Measurements from ENCODE around the gene ABLIM2.

DNA sequence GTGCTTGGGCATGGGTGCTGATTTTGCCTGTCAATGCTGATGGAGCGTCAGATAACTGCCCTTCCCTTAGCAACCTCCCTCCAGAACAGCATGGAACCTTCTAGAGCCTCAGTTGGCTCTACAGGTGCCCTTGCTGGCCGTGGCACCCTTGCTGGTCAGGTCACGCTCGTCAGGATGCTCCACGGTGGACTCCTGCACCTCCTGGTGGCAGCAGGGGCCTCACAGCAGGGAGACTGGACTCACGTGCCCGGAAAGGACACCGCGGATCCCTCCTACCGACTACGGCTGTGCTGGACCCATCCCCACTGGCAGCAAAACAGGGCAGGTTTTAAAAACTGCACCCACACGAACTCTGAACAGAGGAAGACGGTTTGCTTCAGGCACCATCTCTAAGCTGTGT is 136.8 kb downstream of the ABLIM2 start:
- TF ChIP-seq ZFP3 (CRISPR knock-in tag; IDR thresholded peaks at IDR 0.05) (no peak), OSR1 (CRISPR knock-in tag; IDR thresholded peaks at IDR 0.05) (no peak), ZFP30 (CRISPR knock-in tag; IDR thresholded peaks at IDR 0.05) (no peak), ZNF565 (CRISPR knock-in tag; conservative IDR thresholded peaks at IDR 0.05; ENCODE audit: low read depth) (no peak), ESRRG (CRISPR knock-in tag; IDR thresholded peaks at IDR 0.05) (no peak)

Measured in SK-N-SH treated with all-trans-retinoic acid at 6 μM for 48 hours (cell line).